GM18868 (cell line): ENCODE data around the gene SPANXN1.
"Not testable (repeated sequence)": the region's sequence is repeated elsewhere in the genome, so short reads cannot be mapped to it uniquely, and the experiment has no call there.

Source experiments
- ATAC-seq: cut with Tn5 transposase; IDR thresholded peaks from one replicate; pipeline ENCODE4 v1.9.1; 2021; ENCODE audit warnings: mild to moderate bottlenecking, moderate library complexity; ENCODE audit not compliant: unreplicated experiment

The SPANXN1 gene, protein sequence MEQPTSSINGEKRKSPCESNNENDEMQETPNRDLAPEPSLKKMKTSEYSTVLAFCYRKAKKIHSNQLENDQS

DNA sequence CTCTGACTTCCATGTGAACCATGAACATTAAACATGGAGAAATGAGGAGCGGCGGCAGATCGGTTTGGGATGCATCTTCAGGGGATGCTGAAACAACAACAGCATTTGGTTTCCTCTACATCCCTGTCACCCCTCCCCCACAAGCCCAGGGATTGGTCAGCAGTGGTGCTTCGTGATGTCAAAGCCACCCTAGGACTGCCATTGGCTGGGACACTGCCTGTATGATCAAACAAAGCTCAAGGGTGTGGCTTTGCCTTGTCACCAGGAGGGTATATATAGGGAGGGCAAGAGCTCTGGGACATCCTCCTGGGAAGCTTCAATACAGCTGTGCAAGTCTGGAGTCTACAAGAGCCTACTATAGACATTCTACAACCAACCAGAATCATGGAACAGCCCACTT lies at the start of gene SPANXN1:
Gene SPANXN1 (plus strand): TSS at position 301 of the 400 bp plus-strand sequence. CDS start 84 bp downstream, at position 385.
- ATAC-seq: not testable (repeated sequence)

DNA sequence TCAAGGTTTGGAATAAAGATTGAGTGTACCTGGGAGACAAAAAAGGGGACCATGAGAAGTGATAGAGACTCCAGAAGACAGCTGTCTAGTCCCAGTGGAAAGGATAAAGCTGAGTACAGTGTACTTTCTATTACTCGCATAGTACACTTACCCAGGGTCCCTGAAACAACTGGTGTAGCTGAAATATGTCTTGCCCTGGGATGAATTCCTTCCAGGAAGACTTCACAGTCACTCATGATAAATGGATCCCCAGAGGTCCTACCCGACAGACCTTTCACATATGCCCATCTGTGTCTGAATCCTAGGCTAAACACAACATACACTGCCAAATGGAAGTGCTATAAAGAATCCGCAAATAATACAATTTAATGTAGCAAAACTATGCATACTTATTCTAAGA lies 48.2 kb upstream of the SPANXN1 start:
- no peak for ATAC-seq

DNA sequence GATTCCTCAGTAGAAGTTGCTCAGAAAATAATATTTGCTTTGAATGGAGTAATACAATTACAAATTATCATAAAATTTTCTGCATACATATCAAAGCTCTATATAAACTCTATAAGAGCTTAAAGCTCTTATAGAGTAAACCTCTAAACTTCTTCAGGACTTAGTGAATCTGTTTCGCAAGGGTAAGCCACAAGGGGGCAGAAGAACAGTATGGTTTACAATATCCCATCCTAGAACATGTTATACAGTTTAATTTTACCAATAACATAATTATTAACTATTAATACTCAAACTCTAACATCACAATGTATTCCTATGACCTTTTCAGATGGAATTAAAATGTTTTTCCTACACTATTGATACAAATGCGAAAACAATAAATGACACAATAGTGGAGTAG lies 33.8 kb upstream of the SPANXN1 start:
- no peak for ATAC-seq

DNA sequence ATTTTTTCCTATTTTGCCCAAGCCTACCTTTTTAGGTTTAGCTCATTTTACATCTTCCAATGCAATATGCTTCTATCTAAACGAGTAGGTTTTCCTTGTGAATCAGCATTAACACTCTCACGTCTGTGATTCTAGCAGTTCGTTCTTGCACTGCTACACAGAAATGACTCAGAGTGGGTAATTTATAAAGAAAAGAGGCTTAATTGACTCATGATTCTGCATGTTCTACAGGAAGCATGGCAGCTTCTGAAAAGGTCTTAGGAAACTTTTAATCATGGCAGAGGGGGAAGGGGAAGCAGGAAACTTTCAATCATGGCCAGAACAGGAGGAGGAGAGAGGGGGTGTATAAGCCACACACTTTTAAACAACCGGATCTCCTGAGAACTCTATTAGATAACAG lies 44.9 kb downstream of the SPANXN1 start:
- no peak for ATAC-seq
